HK-2 (cell line): ENCODE measurements around the gene CHD8.
A peak's percentile ranks its signal among the peaks of the same experiment; 100 is the strongest.

ENCODE experiments used
- DNase-seq: peaks from one replicate; pipeline ENCODE4 v3.0.0-alpha.2; 2018; ENCODE audit not compliant: unreplicated experiment

The CHD8 gene

GRCh38 chr14:21437063-21437901 is 18.6 kb downstream of the CHD8 start:
- peak; percentile 98 for DNase-seq

- no peak for DNase-seq
These were observed 19.3 kb downstream of the CHD8 start for GRCh38 chr14:21436567-21437062.

- DNase-seq: no peak
These were observed 24.8 kb downstream of the CHD8 start for GRCh38 chr14:21431126-21431525.

GRCh38 chr14:21428930-21429329 is 27.0 kb downstream of the CHD8 start:
- DNase-seq: no peak

- no peak for DNase-seq
These were observed 29.2 kb downstream of the CHD8 start for GRCh38 chr14:21426692-21427091.

GRCh38 chr14:21419528-21419927 is 36.4 kb downstream of the CHD8 start:
- DNase-seq: no peak

- DNase-seq: no peak
These were observed 40.6 kb downstream of the CHD8 start for GRCh38 chr14:21415329-21415728.

- DNase-seq: no peak
These were observed 41.7 kb downstream of the CHD8 start for GRCh38 chr14:21414137-21414631.

GRCh38 chr14:21408147-21408546 is 47.8 kb downstream of the CHD8 start:
- DNase-seq: peak; percentile 5

GRCh38 chr14:21406213-21406612 is 49.7 kb downstream of the CHD8 start:
- DNase-seq: no peak

- no peak for DNase-seq
These were observed 50.8 kb downstream of the CHD8 start for GRCh38 chr14:21405097-21405496.

- no peak for DNase-seq
These were observed 56.5 kb downstream of the CHD8 start for GRCh38 chr14:21399311-21399870.

- DNase-seq: no peak
These were observed 57.0 kb downstream of the CHD8 start for GRCh38 chr14:21398901-21399300.

- no peak for DNase-seq
These were observed 60.5 kb downstream of the CHD8 start for GRCh38 chr14:21395450-21395849.

GRCh38 chr14:21385188-21385904 is 70.6 kb downstream of the CHD8 start:
- DNase-seq: no peak

GRCh38 chr14:21384494-21384851 is 71.5 kb downstream of the CHD8 start:
- DNase-seq: no peak

GRCh38 chr14:21383848-21384493 is 72.0 kb downstream of the CHD8 start, which contains the start of gene SUPT16H:
Gene SUPT16H, minus strand, starts transcription at chr14:21384019. Its CDS starts 92 bp downstream, at chr14:21383927.
- DNase-seq: peak; percentile 93

GRCh38 chr14:21382886-21383847 is 72.8 kb downstream of the CHD8 start:
- peak; percentile 62 for DNase-seq

GRCh38 chr14:21382095-21382494 is 73.8 kb downstream of the CHD8 start:
- no peak for DNase-seq

GRCh38 chr14:21379338-21379737 is 76.6 kb downstream of the CHD8 start:
- DNase-seq: no peak

GRCh38 chr14:21373980-21374379 is 81.9 kb downstream of the CHD8 start:
- DNase-seq: no peak
